ENCODE measurements around the gene LSM12.

DNA sequence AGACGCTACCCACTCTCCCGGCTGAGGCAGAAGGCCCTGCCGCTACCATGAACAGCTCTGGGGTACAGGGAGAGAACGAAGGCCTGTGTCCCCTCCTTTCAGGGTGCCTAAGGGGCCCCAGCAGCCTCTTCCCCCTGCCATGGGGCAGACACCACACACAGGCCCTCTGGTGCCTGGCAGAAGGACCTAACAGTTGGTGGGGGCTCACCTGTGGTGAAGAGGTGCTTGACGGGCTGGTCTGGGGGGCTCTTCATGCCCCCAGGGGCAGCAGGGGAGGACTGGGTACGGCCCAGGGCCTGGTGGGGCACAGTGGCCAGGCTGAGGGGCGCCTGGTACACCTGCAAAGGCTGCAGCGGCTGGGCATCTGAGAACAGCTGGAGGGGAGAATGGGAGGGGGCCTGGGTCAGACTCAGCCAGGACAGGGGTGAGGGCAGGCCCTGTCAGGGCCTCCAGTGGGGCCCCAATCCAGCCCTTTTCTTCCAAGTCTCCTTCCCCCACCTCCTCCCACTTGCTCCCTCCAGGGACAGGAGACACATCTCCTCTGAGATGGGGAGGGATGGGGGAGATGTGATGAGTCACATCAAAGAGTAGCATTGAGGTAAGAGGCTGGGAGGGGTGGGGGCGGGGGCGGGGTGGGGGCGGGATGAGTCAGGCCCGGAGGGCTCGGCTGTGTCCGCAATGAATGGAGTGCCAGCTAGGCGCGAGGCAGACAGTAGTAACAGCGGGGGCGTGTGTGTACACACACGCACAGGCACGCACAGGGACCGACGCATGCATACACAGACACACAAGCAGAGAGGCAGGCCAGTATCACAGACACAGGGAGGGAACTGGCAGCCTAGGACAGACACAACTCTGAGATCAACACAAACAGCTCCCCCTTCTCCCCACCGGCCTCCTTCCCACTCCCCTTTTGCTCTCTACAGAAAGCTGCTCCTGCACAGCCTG, 20.2 kb upstream of the LSM12 start:
- TF ChIP-seq, protein P1, sequence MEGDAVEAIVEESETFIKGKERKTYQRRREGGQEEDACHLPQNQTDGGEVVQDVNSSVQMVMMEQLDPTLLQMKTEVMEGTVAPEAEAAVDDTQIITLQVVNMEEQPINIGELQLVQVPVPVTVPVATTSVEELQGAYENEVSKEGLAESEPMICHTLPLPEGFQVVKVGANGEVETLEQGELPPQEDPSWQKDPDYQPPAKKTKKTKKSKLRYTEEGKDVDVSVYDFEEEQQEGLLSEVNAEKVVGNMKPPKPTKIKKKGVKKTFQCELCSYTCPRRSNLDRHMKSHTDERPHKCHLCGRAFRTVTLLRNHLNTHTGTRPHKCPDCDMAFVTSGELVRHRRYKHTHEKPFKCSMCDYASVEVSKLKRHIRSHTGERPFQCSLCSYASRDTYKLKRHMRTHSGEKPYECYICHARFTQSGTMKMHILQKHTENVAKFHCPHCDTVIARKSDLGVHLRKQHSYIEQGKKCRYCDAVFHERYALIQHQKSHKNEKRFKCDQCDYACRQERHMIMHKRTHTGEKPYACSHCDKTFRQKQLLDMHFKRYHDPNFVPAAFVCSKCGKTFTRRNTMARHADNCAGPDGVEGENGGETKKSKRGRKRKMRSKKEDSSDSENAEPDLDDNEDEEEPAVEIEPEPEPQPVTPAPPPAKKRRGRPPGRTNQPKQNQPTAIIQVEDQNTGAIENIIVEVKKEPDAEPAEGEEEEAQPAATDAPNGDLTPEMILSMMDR (IDR thresholded peaks at IDR 0.05; ENCODE audit: low read depth, low read length, poor library complexity, severe bottlenecking), result no peak
- no peak for TF ChIP-seq EZH2phosphoT487 (IDR thresholded peaks at IDR 0.05; ENCODE audit: borderline replicate concordance, low read length)
